ENCODE results near the gene STXBP6.

The STXBP6 gene

DNA sequence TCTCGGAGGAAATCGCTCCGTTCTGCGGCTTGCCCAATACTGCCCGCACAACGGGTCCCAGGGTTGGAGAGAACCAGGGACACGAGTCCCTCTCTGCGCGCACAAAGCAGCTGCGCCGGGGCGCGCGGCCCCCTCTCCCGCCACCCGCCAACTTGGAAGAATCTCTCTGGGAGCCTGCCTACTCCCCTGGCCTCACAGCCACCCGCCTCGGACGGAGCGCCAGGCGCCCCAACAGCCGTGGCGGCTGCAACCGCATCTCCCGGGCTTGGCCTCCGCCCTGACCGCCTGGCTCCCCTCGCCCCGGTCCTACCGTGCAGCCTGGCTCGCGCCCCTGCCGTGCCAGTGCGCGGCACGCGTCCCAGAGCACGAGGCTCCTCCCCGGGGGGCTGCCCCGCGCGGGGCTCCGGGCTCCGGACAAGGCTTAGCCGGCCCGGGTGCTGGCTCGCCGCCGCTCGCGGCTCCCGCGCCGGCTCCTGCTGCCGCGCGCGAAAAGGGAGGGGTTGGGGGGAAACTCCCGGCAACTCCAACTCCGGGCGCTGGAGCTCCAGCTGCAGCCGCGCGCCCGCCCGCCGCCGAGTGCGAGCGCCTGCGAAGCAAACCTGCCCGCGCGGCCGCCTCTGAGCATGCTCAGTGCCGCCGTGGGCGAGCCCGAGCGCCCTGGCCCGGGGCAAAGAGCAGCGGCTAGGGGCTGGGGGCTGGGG, at the start of gene STXBP6:
TSS of gene STXBP6 (minus strand) at position 580 of the 701 bp plus-strand sequence. CDS start 75,329 bp downstream, outside the sequence.
- TF ChIP-seq, protein P1, sequence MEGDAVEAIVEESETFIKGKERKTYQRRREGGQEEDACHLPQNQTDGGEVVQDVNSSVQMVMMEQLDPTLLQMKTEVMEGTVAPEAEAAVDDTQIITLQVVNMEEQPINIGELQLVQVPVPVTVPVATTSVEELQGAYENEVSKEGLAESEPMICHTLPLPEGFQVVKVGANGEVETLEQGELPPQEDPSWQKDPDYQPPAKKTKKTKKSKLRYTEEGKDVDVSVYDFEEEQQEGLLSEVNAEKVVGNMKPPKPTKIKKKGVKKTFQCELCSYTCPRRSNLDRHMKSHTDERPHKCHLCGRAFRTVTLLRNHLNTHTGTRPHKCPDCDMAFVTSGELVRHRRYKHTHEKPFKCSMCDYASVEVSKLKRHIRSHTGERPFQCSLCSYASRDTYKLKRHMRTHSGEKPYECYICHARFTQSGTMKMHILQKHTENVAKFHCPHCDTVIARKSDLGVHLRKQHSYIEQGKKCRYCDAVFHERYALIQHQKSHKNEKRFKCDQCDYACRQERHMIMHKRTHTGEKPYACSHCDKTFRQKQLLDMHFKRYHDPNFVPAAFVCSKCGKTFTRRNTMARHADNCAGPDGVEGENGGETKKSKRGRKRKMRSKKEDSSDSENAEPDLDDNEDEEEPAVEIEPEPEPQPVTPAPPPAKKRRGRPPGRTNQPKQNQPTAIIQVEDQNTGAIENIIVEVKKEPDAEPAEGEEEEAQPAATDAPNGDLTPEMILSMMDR (IDR thresholded peaks at IDR 0.05) = no peak

DNA sequence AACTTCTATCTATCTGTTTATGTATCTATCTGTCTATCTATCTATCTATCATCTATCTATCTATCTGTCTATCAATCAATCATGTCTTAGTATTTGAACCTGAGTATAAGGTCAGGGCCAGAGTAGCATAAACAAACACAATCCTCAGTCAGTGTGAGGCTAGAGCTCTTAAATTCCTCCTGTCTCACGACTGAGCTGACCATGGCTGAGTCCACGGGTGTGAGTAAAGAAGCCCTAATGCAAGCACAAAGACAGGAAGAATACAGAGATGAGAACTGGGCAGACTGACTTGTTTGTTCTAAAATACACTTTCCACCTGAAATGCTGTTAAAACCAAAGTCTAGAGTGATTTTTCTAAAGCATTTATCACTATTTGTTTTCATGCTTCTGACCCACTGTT, 47.2 kb upstream of the STXBP6 start:
- TF ChIP-seq, protein P1 (IDR thresholded peaks at IDR 0.05) = no peak

DNA sequence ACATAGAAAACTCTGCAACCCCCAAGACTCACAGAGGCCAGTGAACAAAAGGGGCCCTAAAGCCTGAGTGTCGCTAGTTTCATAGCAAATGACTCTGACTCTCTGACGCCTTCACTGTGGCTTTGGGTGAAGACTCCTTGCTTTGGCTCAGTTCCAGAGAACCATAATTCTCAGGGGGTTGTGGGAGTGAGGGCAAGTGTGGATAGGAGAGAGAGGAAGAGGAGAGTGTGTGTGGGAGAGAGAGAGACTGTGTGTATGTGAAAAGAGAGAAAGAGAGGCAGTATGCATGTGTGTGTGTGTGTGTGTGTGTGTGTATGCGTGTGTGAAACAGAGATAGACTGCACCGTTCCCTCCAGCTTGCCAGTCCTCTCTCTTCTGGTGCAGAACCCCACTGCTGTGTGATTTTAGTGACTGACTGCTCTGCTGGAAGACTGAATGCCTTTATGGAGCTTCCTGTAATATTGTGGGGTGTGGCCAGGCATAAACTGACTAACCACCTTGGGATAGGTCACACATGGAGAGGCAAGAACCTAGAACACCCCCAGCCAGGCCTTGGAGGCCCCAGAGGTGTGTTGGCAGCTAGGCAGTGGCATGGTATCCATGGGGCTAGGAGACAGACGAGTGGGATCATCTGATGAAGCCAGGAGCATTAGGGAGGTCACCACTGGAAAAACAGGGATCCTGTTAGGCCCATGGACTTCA, 45.9 kb upstream of the STXBP6 start:
- TF ChIP-seq, protein P1 (IDR thresholded peaks at IDR 0.05) = no peak

DNA sequence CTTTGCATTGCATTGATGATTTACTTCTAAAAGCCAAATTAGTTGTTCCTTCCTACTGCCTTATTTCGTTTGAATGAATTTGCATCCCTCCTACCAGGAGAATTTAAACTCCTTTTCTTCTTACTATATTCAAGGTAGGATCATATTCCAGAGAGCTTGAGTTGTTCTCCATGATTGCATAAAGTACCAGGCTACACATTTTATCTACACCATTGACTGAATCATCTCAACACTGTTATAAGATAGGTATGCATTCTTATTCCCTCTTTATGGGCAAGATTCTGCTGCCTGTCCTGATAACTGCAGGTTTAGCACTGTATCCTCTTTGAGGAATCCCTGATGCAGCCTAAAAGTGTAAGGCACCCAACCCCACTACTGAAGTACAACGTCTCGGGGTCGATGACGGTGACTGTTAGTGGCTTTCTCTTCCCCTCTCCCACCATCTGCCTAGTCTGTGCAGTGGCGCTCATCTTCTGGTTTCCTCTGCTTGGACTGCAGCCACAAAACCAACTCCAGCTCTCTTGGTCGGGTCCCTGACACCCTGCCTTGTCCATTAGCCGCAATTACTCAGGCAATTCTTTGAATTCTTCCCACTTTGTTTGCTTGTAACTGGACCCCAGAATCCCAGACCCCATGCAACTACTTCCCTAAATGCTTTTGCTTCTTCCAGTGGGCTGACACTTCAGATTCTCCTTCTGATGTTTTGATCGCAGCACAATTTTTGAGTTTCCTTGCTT, 44.4 kb upstream of the STXBP6 start:
- TF ChIP-seq, protein P1 (IDR thresholded peaks at IDR 0.05) = no peak

DNA sequence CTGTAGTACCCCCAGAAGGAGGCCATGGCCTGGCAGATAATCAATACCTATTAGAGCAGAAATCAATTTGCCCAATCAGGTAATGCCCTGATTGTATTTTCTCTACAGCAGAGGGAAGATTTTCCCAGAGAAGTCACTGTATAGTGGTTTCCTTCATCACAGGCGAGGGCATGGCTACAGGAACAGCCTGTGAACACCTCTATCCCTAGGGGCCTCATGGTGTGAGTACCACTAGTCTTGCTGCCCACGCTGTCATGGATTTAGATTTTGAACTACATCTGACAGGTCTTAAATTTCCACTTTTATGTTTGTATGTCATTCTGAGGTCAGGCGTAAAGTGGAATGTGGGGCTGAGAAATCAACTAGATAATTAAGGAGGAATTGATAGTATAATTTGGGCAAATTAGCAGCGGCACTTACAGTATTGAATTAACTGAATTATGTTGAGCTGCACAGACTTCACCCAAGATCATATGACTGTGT, 42.4 kb upstream of the STXBP6 start:
- TF ChIP-seq, protein P1 (IDR thresholded peaks at IDR 0.05) = no peak

DNA sequence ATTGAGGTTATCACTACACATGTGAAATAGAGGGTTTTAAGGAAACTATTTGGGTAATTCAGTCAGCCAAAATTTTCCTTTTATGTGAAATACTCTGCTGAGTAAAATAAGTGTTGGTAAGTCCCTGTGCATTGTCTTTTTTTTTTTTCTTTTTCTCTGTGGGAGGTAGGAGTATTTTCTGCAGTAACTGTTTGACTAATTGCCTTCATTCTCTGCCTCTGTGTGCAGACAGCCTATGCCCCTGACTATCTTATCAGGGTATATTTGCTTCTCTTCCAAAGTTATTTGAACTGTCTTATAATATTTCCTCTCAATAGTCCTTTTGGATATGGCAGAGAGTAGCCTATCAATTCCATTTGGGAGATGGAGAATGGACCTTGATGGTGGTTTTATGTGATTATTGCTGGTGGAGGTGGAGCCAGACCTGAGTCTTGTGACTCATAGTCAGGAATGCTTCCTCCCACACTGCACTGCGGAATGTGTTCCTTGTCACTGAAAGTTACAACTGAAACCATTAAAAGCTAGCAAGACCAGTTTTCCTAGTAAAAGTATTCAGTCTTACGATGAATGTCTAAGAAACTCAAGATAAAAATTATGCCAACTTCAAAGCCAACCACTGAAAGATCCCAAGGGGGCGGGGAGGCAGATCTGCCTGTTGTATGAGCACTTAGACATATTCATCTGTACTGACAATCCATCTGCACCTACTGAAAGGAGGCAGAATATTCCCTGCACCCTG, 40.9 kb upstream of the STXBP6 start:
- TF ChIP-seq, protein P1 (IDR thresholded peaks at IDR 0.05) = no peak

DNA sequence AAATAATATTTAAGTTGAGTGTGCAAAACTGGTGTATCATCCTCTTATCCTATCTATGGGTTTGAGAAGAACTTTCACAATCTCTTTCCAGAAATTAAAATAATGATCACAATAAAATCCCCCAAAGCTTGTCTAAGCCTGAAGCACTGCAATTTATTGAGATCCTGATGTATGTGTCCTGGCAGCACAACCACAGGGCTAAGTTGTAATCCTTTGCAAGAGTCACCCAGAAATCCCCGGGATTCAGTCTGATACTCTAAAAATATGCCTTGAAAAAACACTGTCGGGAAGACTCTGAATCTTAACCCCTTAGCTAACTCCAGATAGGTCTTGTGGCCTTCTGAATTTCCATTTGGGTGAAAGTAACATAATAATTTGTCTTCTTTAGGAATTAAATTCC, 40.3 kb upstream of the STXBP6 start:
- TF ChIP-seq, protein P1 (IDR thresholded peaks at IDR 0.05) = no peak

All from LNCAP (cell line).